A549 (cell line): ENCODE data around the gene SEMA3B. TPM values are rescaled to one million over a fixed set of nuclear protein-coding genes. Genes with fewer than 3 reads are reported as not detected.

Experiments
- ATAC-seq, 2 experiments: fragments of 200-7000 bp in 1 of 2; fragments of >200 bp in 1 of 2; cut with Nextera tagmentation in 1 of 2; cut with Tn5 transposase in 1 of 2; 3 replicates each; pipeline versions ENCODE4 v1.8.0 to v1.9.1; 2018 to 2020; ENCODE audit warnings: mild to moderate bottlenecking in 1 of 2, moderate library complexity in 1 of 2
- CTCF ChIA-PET: fragments of 300-600 bp; sonication (Branson Sonifier 250); formaldehyde crosslinking; extraction: SDS; loops from one replicate; lab custom pipeline; 2021; ENCODE audit warnings: antibody characterized with exemption, inconsistent platforms; lab: Yijun Ruan, JAX
- POLR2A ChIA-PET: fragments of 350-600 bp; formaldehyde crosslinking; extraction: SDS; loops from one replicate; lab custom pipeline; 2021; ENCODE audit warnings: antibody characterized with exemption, inconsistent platforms; lab: Yijun Ruan, JAX
- DNase-seq, 2 experiments: peaks; one replicate each; pipeline versions ENCODE4 v3.0.0 to v3.0.0-alpha.2; 2011 to 2016; ENCODE audit warnings: low read depth in 1 of 2, low spot score in 1 of 2
- FAIRE-seq: peaks from 2 replicates; lab custom pipeline; 2011; peaks lifted over from hg19 to GRCh38; lab: Jason Lieb, UNC
- H3K27ac ChIP-seq, 2 experiments: fragments of >200 bp; sonication (Bioruptor Twin); formaldehyde crosslinking; 3 replicates each; pipeline ENCODE4 v1.5.1; 2016 to 2017
- H3K4me1 ChIP-seq: fragments of >200 bp; sonication (Bioruptor Twin); formaldehyde crosslinking; 3 replicates; pipeline ENCODE4 v1.6.1; 2016
- H3K4me2 ChIP-seq: fragments of >200 bp; sonication (Bioruptor Twin); formaldehyde crosslinking; 3 replicates; pipeline ENCODE4 v1.6.1; 2016
- H3K4me3 ChIP-seq: fragments of >200 bp; sonication (Bioruptor Twin); formaldehyde crosslinking; 3 replicates; pipeline ENCODE4 v1.5.1; 2016
- H3K9me3 ChIP-seq: fragments of >200 bp; sonication (Bioruptor Twin); formaldehyde crosslinking; 3 replicates; pipeline ENCODE4 v1.6.1; 2016
- BHLHE40 ChIP-seq: IDR thresholded peaks from 2 replicates; pipeline ENCODE4 v1.6.1; 2012; ENCODE audit warnings: low read depth, low read length, inconsistent platforms
- E2F6 ChIP-seq: IDR thresholded peaks from 2 replicates; pipeline ENCODE4 v1.6.1; 2012; ENCODE audit warnings: low read depth, borderline replicate concordance
- ESRRA ChIP-seq: fragments of 150-350 bp; IDR thresholded peaks from 2 replicates; pipeline ENCODE4 v1.6.1; 2014; ENCODE audit warnings: mild to moderate bottlenecking, low read length, borderline replicate concordance
- FOSL2 ChIP-seq, 2 experiments: fragments of 450-650 bp in 1 of 2; fragments of >200 bp in 1 of 2; sonication (Bioruptor Twin) in 1 of 2; formaldehyde crosslinking; IDR thresholded peaks; 2 replicates each; pipeline versions ENCODE4 v1.5.0 to v1.6.1; 2016 to 2020; ENCODE audit warnings: mild to moderate bottlenecking in 1 of 2, moderate library complexity in 1 of 2
- FOXS1 ChIP-seq: fragments of 250-450 bp; sonication (Bioruptor Pico); IDR thresholded peaks from 2 replicates; pipeline ENCODE4 v1.5.0; 2020; ENCODE audit warnings: mild to moderate bottlenecking, moderate library complexity
- HDAC2 ChIP-seq: fragments of 200-600 bp; sonication (generic); IDR thresholded peaks from 2 replicates; pipeline ENCODE4 v1.6.1; 2016
- JUN ChIP-seq, 2 experiments: fragments of >200 bp; sonication (Bioruptor Twin); formaldehyde crosslinking; IDR thresholded peaks; 2 replicates in 1 of 2; 3 replicates in 1 of 2; pipeline ENCODE4 v1.6.1; 2016 to 2017
- MAFK ChIP-seq: fragments of 450-650 bp; IDR thresholded peaks from 2 replicates; pipeline ENCODE4 v1.6.1; 2014; ENCODE audit not compliant: partially characterized antibody
- MAZ ChIP-seq: fragments of 150-350 bp; IDR thresholded peaks from 2 replicates; pipeline ENCODE4 v1.6.1; 2014; ENCODE audit warnings: antibody characterized with exemption, low read depth, low read length, borderline replicate concordance
- NFE2L2 ChIP-seq: fragments of 150-350 bp; conservative IDR thresholded peaks from 2 replicates; pipeline ENCODE4 v1.6.1; 2014; ENCODE audit warnings: low read length
- NPAS2 ChIP-seq: fragments of 250-450 bp; sonication (Bioruptor Pico); IDR thresholded peaks from 2 replicates; pipeline ENCODE4 v1.8.0; 2022; ENCODE audit warnings: mild to moderate bottlenecking, moderate library complexity, borderline replicate concordance
- RNF2 ChIP-seq: fragments of 200-600 bp; sonication (generic); IDR thresholded peaks from 2 replicates; pipeline ENCODE4 v1.6.1; 2016; ENCODE audit warnings: low read depth, mild to moderate bottlenecking, antibody characterized with exemption, moderate library complexity, borderline replicate concordance
- SMC3 ChIP-seq: fragments of >200 bp; sonication (Bioruptor Twin); formaldehyde crosslinking; IDR thresholded peaks from 3 replicates; pipeline ENCODE4 v1.6.1; 2018; ENCODE audit warnings: inconsistent platforms
- TFCP2L1 ChIP-seq: fragments of 250-450 bp; sonication (Bioruptor Pico); IDR thresholded peaks from 2 replicates; pipeline ENCODE4 v1.5.0; 2021; ENCODE audit warnings: mild to moderate bottlenecking
- WGBS: methylation state at CpG from one replicate; pipeline ENCODE4 v1.1.6; 2017; ENCODE audit errors: missing lambda C conversion rate; 5-methylcytosine and 5-hydroxymethylcytosine counted together
- polyA plus RNA-seq, 4 experiments: library from polyadenylated mRNA; depleted of rRNA in 3 of 4; stranded (reverse); fragments of >200 nt; fragmentation: RNase III in 1 of 4; extraction: RNeasy Plus Mini Kit Qiagen cat#74134 plus additional on column Dnase treatment in 1 of 4; gene quantifications; 2 replicates in 3 of 4; 3 replicates in 1 of 4; pipeline ENCODE4 v1.2.3, GENCODE V29; 2011 to 2017
- TF ChIP-seq, protein P1 (sequence below): fragments of >200 bp; sonication (Bioruptor Twin); formaldehyde crosslinking; IDR thresholded peaks from 3 replicates; pipeline ENCODE4 v1.5.1; 2016

SEMA3B gene
- polyA plus RNA-seq, 2 of the 4 experiments (the other 2 are of a cell fraction): 6.5 to 7.4 TPM

DNA sequence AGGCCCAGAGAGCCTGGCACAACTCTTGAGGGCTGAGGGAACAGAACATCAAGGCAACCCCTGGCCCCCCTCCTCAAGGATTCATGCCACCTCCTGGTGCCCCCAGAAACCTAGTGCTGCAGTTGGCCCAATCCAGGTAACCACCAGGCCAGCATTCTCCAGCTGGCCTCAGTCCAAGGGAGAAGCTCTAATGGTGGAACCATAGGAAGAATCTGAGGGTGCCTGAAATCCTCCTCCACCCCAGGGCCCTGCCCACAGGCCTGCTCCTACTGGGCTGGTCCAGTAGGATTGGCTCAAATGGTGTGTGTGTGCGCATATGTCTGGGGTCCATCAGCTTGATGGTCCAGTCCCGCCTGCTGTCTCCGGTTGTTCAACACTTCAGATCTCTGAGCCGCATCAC lies 45.9 kb downstream of the SEMA3B start:
- no peak for ATAC-seq
- no peak for FAIRE-seq
- H3K9me3 ChIP-seq: no peaks in the 10 kb centered on the region
- POLR2A ChIA-PET: interaction anchor here (0.7 to 0.8 kb wide), 2 partner anchors 22 to 23 kb away, joined by 3 read pairs; partner anchors contain the start of gene IFRD2
- peaks cover 21% of the 10 kb centered on the region for H3K4me1 ChIP-seq
- WGBS: 92% methylated on average over 4 of the region's 4 CpGs
- H3K4me2 ChIP-seq: no peak overlapping the region
- no peak overlapping the region for H3K27ac ChIP-seq
- DNase-seq: no peak
- CTCF ChIA-PET: interaction anchor here (0.6 to 2.8 kb wide), 5 partner anchors 10 to 15 kb away, joined by 3 to 17 read pairs (median 3); partner anchors contain the start of genes HYAL3, NAA80 and TUSC2
- TF ChIP-seq MAZ (no peak), NFE2L2 (no peak), NPAS2 (no peak), HDAC2 (no peak), FOXS1 (CRISPR knock-in tag) (no peak), SMC3 (no peak)
- TF ChIP-seq, protein P1, sequence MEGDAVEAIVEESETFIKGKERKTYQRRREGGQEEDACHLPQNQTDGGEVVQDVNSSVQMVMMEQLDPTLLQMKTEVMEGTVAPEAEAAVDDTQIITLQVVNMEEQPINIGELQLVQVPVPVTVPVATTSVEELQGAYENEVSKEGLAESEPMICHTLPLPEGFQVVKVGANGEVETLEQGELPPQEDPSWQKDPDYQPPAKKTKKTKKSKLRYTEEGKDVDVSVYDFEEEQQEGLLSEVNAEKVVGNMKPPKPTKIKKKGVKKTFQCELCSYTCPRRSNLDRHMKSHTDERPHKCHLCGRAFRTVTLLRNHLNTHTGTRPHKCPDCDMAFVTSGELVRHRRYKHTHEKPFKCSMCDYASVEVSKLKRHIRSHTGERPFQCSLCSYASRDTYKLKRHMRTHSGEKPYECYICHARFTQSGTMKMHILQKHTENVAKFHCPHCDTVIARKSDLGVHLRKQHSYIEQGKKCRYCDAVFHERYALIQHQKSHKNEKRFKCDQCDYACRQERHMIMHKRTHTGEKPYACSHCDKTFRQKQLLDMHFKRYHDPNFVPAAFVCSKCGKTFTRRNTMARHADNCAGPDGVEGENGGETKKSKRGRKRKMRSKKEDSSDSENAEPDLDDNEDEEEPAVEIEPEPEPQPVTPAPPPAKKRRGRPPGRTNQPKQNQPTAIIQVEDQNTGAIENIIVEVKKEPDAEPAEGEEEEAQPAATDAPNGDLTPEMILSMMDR: no peak
- H3K4me3 ChIP-seq: no peak overlapping the region

GRCh38 chr3:50316657-50317242 lies 47.8 kb downstream of the SEMA3B start:
- POLR2A ChIA-PET: interaction anchor here (1.3 kb wide), 1 partner anchor 20 kb away, joined by 4 read pairs; no protein-coding TSS in a partner anchor
- Histone ChIP-seq H3K27ac (peak overlapping the region; percentile 39 to 78; a peak in 4 of 6 replicates), H3K4me2 (peak overlapping the region; percentile 66), H3K4me3 (no peak overlapping the region), H3K4me1 (peaks cover 26% of the 10 kb centered on the region), H3K9me3 (no peaks in the 10 kb centered on the region)
- CTCF ChIA-PET: no interaction called here
- ATAC-seq (peak; percentile 55 to 62), DNase-seq (peak in 1 of 2 experiments; percentile 73), FAIRE-seq (no peak)
- WGBS: 9% methylated on average over 8 of the region's 9 CpGs
- TF ChIP-seq ESRRA: no peak
- TF ChIP-seq FOSL2 (IDR thresholded peaks at IDR 0.05): no peak
- peak; percentile 88 for TF ChIP-seq FOSL2 (CRISPR knock-in tag; IDR thresholded peaks at IDR 0.05)

GRCh38 chr3:50317300-50317699 lies 48.4 kb downstream of the SEMA3B start:
- ATAC-seq: no peak
- Histone ChIP-seq H3K4me1 (peaks cover 31% of the 10 kb centered on the region), H3K4me3 (no peak overlapping the region), H3K4me2 (peak overlapping the region; percentile 66)
- no peak for TF ChIP-seq MAFK
- TF ChIP-seq, protein P1: no peak
- TF ChIP-seq E2F6: no peak
- TF ChIP-seq BHLHE40: no peak
- TF ChIP-seq NPAS2: no peak
- TF ChIP-seq TFCP2L1: no peak
- TF ChIP-seq JUN (IDR thresholded peaks at IDR 0.05): no peak
- no peak for TF ChIP-seq RNF2
- no peak for TF ChIP-seq ESRRA
- TF ChIP-seq, all 56 proteins: peak for 0
- Histone ChIP-seq H3K9me3 (no peaks in the 10 kb centered on the region), H3K27ac (peak overlapping the region; percentile 39 to 78; a peak in 4 of 6 replicates)
- DNase-seq: no peak
- POLR2A ChIA-PET: interaction anchor here (1.3 kb wide), 1 partner anchor 20 kb away, joined by 4 read pairs; no protein-coding TSS in a partner anchor
- CTCF ChIA-PET: interaction anchor here (2.3 kb wide), 1 partner anchor 11 kb away, joined by 8 read pairs; the partner anchor contains the start of gene TUSC2
- FAIRE-seq: no peak
- WGBS: 56% methylated on average over 5 of the region's 6 CpGs
